Measurements from ENCODE around the gene PLCD4.

DNA sequence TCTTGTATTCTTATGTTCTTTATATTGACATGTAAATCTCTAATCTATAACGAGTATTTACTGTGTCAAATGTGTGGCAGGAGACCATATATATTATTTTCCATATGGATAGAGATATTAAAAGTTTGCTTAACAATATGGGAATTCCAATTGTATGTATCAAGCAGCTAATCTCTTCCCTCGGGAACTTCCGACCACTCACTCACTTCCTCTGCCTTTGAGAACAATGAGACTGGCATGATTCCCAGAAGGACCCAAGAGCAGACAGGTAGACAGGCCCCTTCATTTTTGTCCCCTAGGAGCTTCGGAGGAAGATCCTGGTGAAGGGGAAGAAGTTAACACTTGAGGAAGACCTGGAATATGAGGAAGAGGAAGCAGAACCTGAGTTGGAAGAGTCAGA is 24.1 kb downstream of the PLCD4 start:
- TF ChIP-seq POLR2AphosphoS5 (IDR thresholded peaks at IDR 0.05; ENCODE audit: low read depth, low read length) (no peak), POLR2A (IDR thresholded peaks at IDR 0.05; ENCODE audit: control extremely low read depth in 1 of 2, low read depth in 2 of 2, low read length in 2 of 2) (no peak), TCF12 (IDR thresholded peaks at IDR 0.05; ENCODE audit: low read depth, low read length) (no peak), ATF3 (IDR thresholded peaks at IDR 0.05; ENCODE audit: insufficient read depth, low read depth, low read length) (no peak), JUND (IDR thresholded peaks at IDR 0.05; ENCODE audit: low read length) (no peak)
- TF ChIP-seq, protein P1, sequence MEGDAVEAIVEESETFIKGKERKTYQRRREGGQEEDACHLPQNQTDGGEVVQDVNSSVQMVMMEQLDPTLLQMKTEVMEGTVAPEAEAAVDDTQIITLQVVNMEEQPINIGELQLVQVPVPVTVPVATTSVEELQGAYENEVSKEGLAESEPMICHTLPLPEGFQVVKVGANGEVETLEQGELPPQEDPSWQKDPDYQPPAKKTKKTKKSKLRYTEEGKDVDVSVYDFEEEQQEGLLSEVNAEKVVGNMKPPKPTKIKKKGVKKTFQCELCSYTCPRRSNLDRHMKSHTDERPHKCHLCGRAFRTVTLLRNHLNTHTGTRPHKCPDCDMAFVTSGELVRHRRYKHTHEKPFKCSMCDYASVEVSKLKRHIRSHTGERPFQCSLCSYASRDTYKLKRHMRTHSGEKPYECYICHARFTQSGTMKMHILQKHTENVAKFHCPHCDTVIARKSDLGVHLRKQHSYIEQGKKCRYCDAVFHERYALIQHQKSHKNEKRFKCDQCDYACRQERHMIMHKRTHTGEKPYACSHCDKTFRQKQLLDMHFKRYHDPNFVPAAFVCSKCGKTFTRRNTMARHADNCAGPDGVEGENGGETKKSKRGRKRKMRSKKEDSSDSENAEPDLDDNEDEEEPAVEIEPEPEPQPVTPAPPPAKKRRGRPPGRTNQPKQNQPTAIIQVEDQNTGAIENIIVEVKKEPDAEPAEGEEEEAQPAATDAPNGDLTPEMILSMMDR (IDR thresholded peaks at IDR 0.05; ENCODE audit: control extremely low read depth in 1 of 3, insufficient read depth in 1 of 3, low read depth in 1 of 3, low read length in 3 of 3) = no peak
